ENCODE data around the gene CCDC57.
"Not testable (repeated sequence)": the region's sequence is repeated elsewhere in the genome, so short reads cannot be mapped to it uniquely, and the experiment has no call there.

The CCDC57 gene

GRCh38 chr17:82175951-82176350 is 36.7 kb downstream of the CCDC57 start:
- DNase-seq (ENCODE audit: low spot score) = no peak

DNA sequence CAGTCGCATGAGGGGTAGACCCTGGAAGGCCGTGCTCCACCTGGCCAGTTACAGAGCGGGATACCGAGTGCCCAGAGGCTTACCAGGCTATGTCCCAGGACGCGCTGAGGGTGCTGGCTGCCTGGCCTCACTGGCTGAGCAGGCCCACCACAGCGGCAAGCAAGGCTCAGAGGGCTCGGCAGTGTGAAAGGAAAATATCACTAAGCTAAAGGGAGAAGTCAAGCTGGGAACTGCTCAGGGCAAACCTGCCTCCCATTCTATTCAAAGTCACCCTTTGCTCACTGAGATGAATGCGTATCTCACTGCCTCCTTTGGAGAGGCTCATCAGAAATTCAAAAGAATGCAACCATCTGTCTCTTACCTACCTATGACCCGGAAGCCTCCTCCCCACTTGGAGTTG is 37.4 kb downstream of the CCDC57 start:
- DNase-seq (ENCODE audit: low spot score) = no peak

DNA sequence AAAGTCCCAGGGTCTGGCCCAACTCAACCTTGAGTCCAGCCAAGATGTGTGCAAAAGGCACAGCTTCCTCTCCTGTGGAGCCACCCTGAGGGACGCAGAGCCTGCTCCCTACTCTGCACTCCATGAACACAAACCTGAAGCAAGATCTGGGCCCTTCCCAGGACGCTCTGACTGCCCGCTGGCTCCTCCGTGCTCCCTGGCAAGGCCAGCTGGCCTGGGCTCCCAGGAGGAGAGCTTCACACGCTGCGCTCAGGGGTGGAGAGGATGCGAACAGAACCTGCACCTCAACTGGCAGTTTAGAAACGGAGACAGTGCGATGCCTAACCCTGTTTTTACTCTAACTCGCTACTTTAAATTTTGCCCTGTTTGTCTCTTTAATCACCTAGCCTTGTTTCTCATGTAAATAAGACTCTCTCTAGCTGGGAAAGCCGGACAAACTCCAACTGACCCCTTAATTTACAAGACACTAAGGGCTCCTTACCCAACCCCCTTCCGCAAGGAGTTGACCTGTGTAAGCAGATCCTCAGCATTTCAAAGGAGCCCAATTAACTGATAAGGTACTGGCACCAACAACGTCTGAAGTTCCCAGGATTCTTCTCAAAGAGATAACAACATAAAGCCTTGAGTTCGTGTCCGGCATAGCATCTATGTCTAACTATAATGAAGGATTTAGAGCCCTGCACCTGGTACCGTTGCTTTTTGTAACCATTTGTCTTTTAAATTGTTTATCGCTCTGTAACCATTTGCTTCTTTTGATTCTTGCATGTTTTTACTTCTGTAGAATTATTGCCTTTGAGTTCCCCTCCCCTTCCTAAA is 38.4 kb downstream of the CCDC57 start:
- not testable (repeated sequence) for DNase-seq (ENCODE audit: low spot score)

GRCh38 chr17:82173351-82174041 is 39.1 kb downstream of the CCDC57 start:
- no peak for DNase-seq (ENCODE audit: low spot score)

GRCh38 chr17:82172486-82173160 is 40.0 kb downstream of the CCDC57 start:
- DNase-seq (ENCODE audit: low spot score) = no peak

GRCh38 chr17:82171750-82172375 is 40.8 kb downstream of the CCDC57 start:
- no peak for DNase-seq (ENCODE audit: low spot score)

GRCh38 chr17:82170412-82170961 is 42.2 kb downstream of the CCDC57 start:
- no peak for DNase-seq (ENCODE audit: low spot score)

DNA sequence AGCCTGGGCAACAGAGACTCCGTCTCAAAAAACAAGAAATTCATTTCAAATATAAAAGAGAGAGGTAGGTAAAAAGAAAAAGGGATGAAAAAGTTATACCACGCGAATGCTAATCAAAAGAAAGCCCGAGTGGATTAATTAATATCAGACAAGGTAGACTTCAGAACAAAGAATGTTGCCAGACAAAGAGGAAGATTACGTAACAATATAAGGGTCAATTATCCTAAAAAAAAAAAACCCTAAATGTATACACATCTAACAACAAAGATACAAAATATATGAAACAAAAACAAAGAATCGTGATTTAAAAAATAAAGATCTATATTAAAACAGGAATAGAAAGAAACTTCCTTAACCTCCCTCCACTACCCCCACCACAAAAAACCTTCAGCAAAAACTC is 44.1 kb downstream of the CCDC57 start:
- DNase-seq (ENCODE audit: low spot score) = no peak

DNA sequence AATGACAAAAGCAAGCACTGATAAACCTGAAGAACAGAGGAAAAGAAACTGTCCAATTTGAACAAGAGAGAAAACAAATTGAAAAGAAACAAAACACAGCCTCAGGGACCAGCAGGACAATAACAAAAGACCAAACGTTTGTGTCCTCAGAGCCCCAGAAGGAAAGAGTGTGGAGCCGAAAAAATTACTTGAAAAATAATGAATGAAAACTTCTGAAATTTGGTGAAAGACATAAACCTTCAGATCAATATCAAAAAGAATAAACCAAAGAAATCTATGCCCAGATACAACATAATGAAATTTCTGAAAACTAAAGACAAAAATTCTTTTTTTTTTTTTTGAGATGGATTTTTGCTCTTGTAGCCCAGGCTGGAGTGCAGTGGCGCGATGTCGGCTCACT is 45.6 kb downstream of the CCDC57 start:
- DNase-seq (ENCODE audit: low spot score) = no peak

DNA sequence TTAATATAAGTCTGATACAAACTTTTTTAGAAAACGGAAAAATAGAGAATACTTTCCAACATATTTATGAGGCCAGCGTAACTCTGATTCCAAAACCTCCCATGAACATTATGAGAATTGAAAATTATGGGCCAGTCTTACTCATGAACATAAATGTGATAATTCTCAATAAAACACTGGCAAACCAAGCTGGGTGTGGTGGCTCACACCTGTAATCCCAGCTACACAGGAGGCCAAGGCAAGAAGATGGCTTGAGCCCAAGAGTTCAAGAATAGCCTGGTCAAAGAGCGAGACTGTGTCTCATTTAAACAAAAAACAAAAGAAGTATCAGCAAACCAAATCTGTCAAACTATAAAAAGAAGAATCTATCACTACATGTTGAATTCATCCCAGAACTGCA is 47.8 kb downstream of the CCDC57 start:
- DNase-seq (ENCODE audit: low spot score) = no peak

DNA sequence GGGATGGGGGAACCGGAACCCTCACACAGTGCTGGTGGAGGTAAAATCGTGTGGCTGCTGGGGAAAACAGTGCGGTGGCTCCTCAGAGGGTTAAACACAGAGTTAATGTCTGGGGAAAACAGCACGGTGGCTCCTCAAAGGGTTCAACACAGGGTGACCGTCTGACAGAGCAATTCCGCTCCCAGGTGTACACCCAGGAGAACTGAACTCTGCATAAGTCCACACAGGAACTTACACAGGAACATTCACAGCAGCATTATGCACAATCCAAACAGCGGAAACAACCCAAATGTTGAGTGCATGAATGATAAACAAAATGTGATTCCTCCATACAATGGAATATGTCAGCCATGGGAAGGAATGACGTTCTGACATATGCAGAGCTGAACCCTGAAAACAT is 51.4 kb downstream of the CCDC57 start:
- DNase-seq (ENCODE audit: low spot score) = no peak

DNA sequence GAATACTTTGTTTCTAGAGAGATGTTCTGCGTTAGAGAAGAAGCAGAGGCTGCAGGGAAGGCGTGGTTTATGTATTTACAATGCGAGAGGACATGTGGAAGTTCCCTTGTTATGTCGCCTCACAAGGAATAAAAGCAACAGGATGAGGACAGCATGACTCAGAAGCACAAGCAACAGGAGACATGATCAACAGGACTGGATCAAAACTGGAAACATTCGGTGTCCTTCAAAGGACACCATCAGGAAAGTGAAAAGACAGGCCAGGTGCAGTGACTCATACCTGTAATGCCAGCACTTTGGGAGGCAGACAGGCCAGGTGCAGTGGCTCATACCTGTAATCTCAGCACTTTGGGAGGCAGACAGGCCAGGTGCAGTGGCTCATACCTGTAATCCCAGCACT is 52.6 kb downstream of the CCDC57 start:
- no peak for DNase-seq (ENCODE audit: low spot score)

GRCh38 chr17:82158825-82159224 is 53.8 kb downstream of the CCDC57 start:
- DNase-seq (ENCODE audit: low spot score) = no peak

- no peak for DNase-seq (ENCODE audit: low spot score)
These were observed 55.3 kb downstream of the CCDC57 start for GRCh38 chr17:82157046-82158035.

DNA sequence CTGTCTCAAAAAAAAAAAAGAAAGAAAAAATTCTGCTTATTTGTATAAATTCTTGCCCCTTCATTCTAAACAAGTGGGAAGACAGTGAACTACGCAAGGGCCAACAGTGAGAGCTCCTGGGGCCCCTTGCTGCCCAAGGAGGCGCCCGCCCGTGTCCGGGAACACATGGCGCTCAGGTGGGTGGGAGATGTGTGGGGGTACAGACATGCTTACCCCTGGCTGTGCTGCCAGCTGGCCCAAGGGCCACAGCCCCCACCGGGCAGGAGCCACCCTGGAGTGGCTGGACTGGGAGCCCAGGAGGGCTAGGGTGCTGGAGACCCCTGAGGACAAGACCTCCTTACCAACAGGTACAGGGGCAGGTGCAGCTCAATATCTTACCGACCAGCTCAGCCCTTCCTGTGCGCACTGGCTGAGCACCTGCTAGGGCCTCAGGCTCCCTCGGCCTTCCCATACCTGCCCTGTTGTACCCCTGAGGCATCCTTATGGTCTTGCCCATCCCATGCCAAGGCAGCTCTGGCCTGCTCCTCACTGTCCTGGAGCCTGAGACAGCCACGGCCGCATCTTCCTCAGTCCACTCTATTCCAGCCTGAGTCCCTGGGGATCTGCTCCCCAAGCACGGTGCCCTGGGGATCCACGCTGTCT is 56.2 kb downstream of the CCDC57 start:
- DNase-seq (ENCODE audit: low spot score) = no peak

DNA sequence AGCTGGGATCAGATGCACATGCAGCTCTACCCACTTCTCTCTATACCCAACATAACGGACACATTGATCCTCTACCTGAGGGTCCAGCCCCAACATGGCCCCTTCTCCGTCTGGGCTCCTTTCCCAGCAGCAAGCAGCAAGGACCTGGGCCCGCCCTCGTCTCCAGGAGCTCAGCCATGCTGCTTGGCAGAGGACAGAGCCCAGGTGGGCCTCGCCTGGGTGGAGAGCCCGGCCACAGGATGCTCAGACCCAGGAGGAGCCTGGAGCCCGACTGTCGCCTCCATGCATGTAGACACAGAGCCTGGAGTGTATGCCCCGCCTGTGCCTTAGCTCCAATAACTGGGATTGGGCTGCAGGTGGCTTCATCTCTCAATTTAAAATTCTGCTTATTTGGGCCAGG is 57.0 kb downstream of the CCDC57 start:
- no peak for DNase-seq (ENCODE audit: low spot score)

DNA sequence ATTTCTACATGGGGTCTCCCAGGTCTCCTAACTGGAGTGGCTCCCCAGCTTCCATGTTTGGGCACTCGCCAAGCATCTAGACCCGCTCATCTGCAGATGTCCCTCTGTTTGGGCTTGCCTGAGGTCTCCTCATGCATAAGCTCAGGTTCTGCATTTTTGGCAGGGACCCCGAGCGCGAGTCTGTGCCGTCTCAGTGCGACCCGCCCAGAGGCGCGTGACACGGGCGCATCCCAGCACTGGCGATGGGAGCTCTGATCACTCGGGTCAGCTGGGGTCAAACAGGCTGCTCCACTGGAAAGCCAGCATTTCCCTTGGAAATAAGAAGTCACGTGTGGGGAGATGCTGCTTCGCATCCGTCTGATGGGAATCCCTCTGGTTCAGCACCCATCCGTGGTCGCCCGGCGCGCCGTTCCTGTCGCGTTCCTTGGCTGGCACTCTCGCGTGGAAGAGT is 57.7 kb downstream of the CCDC57 start:
- no peak for DNase-seq (ENCODE audit: low spot score)

GRCh38 chr17:82153745-82154375 is 58.8 kb downstream of the CCDC57 start:
- DNase-seq (ENCODE audit: low spot score) = peak; percentile 83

- no peak for DNase-seq (ENCODE audit: low spot score)
These were observed 59.3 kb downstream of the CCDC57 start for GRCh38 chr17:82153295-82153691.
